IPS-NIHi7 (cell line): ENCODE data around the gene AATK.
"Not testable (repeated sequence)": the region's sequence is repeated elsewhere in the genome, so short reads cannot be mapped to it uniquely, and the experiment has no call there.

ENCODE experiments used
- DNase-seq: peaks from one replicate; pipeline ENCODE4 v3.0.0; 2012; ENCODE audit warnings: mixed read lengths; ENCODE audit errors: extremely low spot score

The AATK gene

DNA sequence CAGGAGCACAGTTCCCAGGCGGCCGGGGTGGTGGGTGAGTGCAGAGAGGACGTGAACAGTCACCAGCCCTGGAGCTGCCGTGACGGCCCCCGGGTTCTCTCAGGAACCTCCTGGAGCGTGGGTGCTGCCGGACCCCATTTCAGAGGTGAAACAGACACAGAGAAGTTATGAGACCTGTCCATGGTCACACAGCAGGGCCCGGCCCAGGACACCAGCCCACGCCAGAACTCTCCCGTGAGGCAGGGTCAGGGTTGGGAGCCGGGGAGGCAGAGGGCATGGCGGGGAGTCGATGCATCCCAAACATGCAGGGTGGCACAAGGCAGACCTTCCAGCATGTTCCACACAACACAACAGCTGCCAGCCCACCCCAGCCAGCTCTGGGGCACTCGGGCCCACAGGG is 4.5 kb downstream of the AATK start:
- no peak for DNase-seq

DNA sequence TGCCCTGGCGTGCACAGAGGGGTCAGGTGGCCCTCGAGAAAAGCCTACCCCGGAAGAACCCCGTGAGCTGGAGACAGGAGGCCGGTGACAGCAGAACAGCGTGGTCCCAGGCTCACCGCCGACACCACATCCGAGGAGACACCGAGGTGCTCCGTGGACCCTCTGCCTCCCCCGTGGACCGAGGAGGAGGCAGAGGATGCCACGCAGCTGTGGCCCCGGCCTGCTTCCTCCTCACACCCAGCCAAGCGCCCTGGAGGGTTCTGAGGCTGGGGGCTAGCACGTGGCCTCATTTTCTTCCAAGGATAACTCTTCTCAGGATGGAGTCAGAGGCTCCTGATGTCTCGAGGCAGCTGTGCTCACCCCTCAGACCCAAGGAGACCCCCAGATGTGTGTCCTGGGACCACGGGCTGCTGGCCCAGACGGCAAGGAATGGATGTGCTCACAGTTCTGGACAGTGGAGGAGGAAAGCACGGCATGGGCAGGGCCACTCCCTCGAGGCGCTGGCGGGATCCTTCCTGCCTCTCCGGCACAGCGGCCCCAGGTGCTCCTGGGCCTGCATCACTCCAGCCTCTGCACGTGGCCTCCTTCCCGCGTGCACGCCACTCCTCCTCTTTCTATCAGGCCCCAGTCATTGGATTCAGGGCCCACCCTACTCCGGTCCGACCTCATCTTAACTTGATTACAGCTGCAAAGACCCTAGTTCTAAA is 5.1 kb downstream of the AATK start:
- DNase-seq, result no peak

DNA sequence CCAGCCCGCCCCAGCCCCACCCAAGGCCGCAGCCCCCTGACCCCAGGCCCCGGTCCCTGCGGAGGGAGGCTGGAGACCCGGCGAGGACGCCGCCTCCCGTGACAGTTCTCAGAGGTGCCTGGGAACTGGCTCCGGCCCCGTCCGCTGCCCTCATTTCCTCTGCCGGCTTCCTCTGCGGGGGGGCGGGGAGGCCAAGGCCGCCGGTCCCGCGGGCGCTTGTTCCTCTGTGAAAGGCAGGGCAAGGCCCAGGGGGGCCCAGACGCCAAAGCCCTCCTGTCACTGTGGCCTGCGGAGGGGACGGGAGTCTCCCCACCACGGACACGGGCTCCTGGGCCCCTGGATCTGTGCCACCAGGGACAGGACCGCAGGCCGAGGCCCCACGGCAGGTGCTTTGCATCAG is 5.7 kb downstream of the AATK start:
- DNase-seq, result no peak

DNA sequence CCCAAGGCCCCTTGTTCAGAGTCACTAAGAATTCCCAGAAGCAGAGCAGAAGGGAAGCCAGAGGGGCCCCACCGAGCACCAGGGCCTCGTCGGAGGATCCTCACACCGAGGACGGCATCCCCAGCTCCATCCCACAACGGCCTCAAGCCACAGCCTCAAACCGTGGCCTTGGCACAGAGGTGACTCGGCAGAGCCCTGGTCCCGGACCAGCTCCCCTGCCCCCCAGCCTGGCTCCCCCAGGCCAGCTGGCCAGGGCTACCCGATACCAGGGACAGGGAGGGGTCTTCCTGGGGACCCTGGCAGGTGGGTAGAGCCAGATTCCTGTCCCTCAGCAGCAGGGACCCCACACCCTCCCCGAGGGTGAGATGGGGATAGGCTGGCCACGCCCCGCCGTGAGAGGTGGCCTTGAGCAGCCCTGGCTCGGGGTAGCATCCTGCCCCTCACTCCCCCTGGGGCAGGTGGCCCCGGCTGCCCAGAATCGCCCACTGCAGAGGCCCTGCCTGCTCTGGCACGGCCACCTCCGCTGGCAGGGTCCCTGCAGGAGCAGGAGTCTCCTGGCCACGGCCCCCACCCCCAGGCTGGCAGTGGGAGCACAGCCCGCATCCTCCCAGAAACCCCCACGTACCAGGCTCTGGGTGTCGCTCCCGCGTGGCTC is 6.3 kb downstream of the AATK start:
- DNase-seq, result no peak

DNA sequence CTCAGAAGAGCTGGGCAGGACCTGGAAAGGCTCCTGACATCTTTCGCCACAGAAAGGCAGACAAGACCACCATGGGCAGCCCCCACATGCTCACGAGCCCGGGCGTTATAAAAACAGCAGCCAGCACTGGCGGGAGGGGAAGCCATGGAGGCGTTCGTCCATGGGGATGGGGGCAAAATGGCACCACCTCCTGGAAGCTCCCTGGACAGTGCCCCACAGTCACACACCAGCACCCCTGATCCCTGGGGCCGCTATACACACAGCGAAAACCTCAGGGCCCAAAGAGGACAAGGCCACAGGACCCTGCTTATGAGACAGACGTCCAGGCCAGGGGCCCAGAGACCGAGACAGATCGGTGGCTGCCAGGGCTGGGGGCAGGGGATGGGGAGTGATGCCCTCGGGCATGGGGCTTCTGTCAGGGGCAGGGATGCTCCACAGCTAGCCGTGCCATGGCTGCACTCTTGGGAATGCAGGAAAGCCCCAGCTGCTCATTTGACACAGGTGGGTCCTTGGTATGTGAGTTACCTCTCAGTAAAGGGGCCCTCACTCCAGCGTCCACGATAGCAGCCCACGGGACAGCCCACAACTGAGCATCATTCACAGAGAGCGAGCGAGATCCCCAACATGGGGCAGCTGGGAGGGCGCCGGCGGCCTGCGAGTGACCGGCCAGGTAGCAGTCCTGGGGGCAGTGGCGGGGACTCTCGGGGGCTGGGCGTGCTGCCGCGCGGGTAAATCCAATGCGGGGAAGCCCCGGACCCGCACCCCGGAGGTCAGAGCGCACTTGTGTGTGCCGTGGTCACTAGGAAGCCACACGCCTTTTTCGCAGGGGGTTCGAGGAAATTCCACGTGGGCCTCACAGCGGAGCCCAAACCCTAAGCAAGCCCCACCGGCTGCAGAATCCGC is 7.1 kb downstream of the AATK start:
- no peak for DNase-seq

DNA sequence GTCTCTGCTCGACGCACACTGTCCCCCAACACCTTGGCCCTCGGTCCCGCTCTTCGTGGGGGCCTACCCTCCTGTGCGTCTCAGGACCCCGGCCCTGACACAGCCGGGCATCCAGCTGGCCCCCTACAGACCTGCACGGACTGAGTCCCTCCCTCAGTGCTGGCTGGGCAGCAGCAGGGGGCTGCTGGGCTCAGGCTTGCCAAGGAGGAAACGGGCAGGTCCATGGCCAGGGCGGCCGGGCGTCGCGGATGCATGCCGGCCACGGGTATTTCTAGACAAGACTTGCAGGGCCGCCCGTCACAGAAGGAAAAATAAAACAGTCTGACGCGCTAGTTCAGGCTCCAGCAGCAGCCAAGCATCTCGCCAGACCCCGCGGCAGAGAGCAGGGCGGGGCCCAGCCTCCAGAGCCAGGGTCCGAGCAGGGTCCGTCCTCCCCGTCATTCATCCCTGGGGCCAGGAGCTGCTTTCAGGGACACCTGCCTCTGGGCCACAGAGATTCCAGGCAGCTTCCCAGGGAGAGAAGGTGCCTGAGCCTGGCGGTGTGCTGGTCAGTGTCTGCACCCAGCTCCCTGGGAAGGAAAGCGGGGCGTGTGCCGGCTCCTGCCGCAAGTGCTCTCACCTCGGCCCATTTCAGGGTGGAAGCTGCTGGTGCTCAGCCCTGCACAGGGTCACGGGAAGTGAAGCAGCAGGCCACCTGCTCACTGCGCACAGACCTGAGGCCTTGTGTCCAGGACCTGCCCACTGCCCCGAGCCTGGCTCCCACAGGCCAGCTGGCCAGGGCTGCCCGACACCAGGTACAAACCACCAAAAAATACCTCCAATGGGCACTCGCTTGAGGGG is 8.0 kb downstream of the AATK start:
- no peak for DNase-seq

DNA sequence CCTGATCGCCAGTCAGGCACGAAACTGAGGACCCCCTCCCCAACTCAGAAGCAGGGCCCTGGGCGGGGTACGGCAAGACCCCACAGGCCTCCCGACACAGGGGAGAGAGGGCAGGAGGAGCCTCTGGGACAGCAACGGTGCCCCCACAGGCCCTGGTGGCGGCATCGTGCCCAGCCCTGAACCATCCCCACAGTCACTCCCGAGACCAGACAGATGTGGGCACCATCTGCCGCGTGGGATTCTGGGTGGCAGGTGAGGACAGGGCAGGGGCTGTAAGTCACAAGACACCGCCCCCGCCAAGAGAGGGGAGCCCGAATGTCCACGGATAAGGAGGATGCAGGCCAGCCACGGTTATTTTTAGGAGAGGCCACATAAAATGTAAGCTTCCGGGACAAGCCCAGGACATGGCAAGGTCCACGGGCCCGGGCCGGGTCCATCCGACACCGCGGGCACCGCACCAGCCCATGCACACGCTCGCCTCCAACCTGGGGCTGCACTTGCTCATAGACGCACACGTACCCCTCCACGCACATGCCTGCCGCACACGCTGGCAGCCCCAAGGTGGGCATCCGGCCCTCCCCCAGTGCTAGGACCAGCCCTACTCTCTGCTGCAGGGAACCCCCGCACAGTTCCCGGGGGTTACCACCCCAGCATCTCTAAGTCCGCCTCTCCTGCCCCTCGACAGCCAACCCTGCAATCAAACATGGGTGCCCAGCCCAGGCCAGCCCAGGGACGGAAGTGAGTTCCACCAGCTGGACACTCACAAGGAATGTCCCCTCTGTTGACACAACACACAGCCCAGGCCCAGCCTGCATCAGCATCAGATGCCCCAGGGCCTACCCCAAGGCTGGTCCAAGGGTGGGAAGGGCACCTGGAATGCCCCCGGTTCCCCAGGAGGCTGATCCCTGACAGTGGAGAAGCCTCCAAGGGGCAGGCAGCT is 8.9 kb downstream of the AATK start:
- no peak for DNase-seq

DNA sequence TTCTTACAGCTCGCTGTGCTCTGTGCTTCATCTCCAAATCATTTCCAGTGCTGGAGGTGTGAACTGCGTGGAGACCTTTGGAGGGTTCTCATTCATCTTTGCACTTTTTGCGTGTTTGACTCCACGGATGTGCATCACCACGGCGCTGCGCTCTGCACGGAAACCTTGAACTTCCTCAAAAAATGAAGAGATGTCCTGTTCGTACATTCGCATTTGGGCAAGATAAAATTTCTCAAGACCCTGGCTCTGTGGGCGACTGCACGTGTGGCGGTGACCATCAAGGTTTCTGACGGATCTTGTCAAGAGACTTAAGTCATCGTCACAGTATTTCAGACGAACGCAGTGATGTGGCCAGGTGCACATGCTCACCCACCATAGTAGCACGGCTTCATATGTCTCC is 11.1 kb downstream of the AATK start:
- no peak for DNase-seq

DNA sequence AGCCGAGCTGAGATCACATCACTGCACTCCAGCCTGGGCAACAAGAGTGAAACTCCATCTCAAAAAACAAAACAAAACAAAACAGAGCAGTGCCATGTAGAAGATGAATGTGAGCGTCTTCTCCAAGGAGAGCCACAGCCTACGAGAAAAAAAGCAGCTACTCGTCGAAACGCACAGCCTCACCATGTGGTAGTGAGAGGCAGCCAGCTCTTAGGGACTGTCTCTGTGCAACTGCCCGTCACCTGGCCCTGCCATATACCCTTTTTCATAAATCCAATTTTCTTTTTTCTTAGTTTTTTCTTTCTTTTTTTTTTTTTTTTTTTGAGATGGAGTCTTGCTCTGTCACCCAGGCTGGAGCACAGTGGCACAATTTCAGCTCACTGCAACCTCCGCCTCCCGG is 12.0 kb downstream of the AATK start:
- DNase-seq, result not testable (repeated sequence)

DNA sequence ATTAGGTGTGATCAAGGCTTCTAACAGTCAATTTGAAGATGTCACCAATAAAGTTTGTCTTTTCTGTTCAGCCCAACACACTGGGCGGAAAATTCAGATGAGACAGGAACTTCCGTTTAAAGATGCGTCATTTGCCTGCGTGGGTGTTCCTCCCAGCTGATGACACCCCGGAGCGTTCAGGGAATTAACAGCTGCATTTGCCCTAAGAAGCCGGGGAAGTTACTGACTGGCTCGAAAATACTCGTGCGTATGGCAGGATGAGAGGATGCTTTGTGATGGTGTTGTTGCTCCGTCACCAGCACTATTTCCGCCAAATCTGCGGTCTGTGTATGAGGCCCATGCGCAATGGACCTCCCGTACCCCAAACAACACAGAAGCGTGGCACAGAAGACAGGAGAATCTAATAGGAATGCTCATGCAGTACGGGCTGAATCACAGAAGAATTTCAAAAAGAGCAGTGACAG is 12.6 kb downstream of the AATK start:
- no peak for DNase-seq

DNA sequence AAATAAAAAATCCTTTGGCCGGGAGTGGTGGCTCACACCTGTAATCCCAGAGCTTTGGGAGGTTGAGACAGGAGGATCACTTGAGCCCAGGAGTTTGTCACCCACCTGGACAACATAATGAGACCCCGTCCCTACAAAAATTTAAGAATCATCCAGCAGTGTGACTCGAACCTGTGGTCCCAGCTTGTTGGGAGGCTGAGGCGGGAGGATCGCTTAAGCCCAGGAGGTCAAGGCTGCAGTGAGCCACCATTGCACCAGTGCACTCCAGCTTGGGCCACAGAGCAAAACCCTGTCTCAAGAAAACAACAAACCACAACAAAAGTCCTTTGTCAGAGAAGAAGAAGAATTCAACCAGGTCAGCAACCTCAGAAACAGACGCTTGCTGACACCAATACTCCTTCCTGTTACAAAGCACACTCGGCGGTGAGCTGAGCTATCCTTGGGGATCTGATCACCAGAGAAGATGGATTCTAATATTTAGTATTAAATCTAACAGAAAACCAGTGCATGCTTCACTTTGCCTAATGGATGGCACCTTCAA is 13.7 kb downstream of the AATK start:
- no peak for DNase-seq

DNA sequence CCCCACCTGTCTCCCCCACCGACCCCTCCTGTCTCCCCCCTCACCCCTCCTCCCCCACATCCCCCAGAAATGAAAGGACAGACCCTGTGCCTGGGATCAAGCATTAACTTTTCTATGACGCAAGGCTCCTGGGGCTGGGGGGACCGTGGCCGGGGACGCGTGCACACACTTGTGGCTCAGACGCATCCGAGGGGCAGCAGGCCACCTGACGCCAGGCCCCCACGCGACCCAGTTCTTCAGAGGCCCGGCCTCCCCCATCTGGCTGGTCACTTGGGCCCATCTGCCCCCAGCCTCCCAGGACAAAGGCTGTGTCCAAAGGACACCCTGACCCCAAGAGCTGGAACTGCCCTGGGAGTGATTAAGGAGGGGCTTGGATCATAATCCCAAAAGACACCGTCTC is 14.7 kb downstream of the AATK start:
- DNase-seq, result no peak

DNA sequence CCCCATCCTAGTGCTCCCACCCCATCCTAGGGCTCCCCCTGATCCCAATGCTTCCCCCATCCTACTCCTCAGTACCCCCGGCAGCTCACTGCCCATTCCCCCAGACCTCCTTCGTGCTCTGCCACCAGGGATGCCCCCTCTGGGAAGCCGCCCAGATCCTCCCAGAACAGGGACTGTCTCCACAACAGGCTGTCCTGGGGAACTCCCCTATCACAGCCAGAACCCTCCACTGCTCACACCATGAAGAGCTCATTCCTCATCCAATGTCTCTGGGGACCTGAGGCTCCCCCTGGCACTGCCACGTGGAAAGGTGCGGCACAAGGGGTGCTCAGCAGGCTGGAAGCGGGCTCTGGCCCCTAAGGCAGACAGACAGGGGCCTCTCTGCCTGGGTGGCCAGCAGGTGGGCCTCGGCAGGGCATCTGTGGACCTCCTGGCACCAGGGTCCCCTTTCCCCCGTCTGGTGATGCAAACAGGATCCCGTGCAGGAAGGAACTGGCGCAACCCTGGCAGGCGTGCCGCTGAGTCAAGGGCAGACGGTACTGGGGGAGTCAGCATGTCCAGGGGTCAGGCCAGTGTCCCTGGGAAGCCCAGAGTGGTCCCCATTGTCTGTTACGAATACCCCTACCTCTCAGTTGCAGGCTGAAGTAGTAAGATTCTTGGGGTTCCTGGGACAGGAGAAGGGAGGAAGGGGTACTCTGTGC is 15.5 kb downstream of the AATK start:
- no peak for DNase-seq

DNA sequence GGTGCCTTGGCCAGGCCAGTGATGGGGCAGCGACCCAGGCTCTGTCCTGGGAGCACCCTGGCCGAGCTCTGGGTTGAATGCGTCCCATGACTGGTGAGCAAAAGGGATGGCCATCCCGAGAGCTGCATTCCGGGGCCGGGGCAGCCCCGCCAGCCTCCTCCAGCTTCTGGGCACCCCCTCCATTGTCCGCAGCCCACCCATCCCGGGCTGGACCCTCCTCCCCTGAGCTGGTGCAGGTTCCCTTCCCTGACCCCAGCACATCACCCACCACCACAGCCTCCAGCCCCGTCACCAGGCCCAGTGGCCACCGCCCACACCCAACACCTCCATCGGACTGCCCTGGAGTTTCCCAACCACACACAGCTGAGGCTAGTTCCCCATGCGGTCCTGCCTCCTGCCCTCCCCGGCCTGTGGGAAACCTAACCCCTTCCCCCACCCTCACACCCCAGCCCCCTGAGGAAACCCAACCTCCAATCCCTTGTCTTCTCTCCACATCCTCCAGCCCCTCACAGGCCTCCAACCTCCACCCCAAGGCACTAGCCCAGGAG is 17.0 kb downstream of the AATK start:
- no peak for DNase-seq

DNA sequence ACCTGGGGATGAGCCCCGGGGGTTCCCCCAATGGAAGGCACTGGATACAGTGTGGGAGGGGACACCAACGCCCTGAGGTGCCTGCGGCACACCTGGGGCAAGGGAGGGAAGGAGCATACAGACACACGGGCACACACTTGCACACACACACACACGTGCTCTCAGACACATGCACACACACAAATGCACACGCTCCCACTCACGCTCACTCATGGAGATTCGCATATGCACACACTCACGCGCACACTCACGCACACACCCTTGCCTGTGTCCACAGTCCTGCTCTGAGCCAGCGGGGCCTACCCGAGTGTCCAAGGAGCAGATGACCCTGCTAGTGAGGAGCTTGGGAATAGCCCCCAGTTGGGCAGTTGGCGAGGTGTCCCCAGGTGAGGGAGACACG is 17.4 kb downstream of the AATK start:
- DNase-seq, result no peak

DNA sequence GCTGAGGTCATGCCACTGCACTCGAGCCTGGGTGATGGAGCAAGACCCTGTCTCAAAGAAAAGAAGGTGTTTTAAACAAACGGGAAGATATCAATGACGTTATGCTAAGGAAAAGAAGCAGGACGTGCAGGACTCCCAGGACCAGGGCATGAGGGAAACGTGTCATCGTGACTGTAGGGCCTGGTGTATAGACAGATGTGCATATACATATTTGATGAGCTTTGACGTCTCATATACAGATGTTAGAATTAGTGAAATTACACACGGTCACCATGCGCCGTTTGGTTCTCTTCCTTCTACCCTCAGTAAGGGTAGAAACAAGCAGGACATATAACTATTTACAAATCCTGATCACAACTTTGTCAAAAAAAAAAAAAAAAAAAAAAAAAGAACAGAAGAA is 18.3 kb downstream of the AATK start:
- no peak for DNase-seq

DNA sequence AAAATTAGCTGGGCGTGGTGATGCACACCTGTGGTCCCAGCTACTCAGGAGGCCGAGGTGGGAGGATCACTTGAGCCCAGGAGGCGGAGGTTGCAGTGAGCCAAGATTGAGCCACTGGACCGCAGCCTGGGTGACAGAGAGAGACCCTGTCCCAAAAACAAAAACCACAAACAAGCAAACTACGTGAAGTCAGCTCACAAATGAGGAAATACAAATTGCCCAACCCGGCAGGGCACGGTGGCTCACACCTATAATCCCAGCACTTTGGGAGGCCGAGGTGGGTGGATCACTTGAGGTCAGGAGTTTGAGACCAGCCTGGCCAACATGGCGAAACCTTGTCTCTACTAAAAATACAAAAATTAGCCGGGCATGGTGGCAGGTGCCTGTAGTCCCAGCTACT is 19.8 kb downstream of the AATK start:
- not testable (repeated sequence) for DNase-seq

DNA sequence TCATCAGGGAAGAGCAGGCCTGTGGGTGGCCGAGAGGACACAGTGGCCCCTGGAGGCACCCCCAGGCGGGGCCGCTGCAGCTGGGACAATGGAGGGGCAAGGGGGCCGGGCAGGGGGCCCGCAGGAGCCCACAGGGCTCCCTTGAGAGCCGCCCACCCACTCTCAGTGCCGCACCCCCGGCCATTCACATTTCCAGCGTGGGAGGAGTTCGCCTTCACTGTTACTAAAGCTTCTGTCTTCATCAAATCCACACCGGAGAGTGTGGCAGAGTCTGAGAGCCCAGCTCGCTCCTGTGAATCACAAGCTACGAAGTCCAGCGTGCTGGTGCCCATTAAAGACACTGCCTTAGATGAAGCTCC is 21.6 kb downstream of the AATK start:
- no peak for DNase-seq

DNA sequence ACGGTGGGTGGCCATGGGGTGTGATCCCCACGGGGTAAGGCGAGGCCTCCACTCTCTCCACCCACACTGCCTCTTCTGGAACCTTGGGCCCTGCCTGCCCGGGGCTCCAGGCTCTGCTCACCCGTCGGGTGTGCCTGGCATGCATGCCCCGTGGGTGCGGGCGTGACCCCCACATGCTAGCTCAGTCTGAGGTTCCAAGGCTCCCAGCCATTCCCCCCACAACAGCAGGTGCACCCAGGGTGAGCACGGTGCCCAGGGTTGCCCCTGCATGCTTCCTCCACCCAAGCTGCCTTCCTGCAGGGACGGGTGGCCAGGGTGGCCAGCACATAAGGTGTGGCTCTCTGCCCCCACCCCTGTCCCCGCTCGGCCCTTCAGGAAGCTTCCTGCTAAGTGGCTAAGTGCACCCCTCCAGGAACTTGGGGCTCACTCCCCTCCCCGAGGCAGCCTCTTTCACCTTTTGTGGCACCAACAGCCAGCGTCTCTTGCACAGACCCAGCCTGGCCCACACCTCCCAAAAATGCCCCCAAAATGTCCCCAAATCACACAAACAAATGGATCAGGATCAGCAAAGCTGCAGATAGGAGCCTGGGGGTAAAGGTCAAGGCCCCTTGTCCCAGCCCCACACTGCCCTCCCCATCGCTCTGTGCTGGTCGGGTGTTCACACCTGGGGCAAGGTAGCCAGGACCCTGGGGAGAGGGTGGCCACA is 22.2 kb downstream of the AATK start:
- no peak for DNase-seq
